VCaP (cell line): ENCODE results near the gene TMEM63C.

Experiments used
- H3K27ac ChIP-seq: fragments of 450-650 bp; 2 replicates; pipeline ENCODE4 v1.5.1; 2017
- TF ChIP-seq, protein P1 (sequence below): fragments of 450-650 bp; conservative IDR thresholded peaks from 2 replicates; pipeline ENCODE4 v1.5.1; 2017; ENCODE audit warnings: mild to moderate bottlenecking, moderate library complexity

TMEM63C gene

DNA sequence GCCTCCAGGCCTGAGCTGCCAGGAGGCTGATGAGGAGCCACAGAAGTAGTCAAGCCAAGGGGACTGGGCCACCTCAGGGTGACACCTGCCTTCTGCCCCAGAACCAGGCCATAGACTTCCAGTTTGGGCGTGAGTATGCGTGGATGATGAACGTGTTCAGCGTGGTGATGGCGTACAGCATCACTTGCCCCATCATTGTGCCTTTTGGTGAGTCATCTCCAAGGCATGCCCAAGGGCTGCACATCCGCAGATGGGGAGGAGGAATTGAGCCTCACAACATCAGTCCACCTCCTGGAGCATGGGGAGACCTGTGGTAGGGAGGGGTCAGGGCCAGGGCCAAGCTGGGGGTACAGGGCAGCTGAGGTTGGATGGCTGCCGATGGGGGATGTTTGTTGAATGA lies 67.1 kb downstream of the TMEM63C start:
- H3K27ac ChIP-seq: no peak overlapping the region
- TF ChIP-seq, protein P1, sequence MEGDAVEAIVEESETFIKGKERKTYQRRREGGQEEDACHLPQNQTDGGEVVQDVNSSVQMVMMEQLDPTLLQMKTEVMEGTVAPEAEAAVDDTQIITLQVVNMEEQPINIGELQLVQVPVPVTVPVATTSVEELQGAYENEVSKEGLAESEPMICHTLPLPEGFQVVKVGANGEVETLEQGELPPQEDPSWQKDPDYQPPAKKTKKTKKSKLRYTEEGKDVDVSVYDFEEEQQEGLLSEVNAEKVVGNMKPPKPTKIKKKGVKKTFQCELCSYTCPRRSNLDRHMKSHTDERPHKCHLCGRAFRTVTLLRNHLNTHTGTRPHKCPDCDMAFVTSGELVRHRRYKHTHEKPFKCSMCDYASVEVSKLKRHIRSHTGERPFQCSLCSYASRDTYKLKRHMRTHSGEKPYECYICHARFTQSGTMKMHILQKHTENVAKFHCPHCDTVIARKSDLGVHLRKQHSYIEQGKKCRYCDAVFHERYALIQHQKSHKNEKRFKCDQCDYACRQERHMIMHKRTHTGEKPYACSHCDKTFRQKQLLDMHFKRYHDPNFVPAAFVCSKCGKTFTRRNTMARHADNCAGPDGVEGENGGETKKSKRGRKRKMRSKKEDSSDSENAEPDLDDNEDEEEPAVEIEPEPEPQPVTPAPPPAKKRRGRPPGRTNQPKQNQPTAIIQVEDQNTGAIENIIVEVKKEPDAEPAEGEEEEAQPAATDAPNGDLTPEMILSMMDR: no peak

DNA sequence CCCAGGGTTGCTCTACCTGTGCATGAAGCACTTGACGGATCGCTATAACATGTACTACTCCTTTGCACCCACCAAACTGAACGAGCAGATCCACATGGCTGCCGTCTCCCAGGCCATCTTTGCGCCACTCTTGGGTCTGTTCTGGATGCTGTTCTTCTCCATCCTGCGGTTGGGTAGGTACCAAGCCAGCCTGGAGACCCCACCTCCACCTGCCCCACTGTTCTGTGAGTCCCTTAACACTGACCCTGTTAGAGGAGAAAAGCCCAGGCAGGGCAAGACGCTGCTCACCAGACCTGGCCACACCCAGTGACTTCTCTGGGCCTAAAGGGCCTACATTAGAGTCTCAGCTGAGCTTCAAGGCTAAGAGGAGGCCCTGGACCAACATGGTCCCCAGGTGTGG lies 67.7 kb downstream of the TMEM63C start:
- TF ChIP-seq, protein P1: no peak
- no peak overlapping the region for H3K27ac ChIP-seq

DNA sequence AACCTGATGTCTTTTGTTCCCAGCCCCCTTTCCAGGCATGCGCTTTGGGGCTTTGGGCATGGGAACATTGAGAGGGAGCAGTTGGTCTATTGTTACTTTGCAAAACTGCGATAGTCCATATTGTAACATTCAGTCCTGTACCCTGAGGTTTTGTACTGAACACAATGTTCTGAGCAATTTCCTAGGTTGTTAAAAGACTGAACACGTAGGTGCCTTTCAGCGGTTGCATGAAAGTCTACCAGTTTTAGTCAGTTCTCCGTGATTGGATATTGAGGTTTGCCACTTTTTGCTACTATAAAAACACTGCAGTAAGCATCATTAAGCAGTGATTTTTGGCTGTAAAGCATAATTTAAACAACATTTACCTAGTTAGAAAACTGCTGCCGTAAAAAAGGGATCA lies 69.3 kb downstream of the TMEM63C start:
- TF ChIP-seq, protein P1: no peak
- no peak overlapping the region for H3K27ac ChIP-seq

DNA sequence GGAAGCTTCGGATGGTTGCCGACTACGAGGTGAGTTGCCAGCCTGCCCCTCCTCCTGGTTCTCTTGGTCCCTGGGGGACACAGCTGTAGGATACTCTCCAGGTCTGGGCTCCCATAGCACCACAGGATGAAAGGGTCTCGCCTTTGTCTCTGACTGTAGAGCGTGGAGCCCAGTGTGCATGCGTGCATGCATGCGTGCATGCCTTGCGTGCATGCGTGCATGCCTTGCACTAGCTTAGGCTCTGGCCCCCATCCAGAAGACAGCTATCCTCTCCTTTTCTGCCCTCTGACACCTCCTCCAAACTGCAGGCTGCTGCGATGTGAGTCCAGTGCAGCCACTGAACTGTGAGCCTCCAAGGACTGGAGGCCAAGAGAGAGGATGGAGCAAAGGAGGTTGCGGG lies 70.3 kb downstream of the TMEM63C start:
- H3K27ac ChIP-seq: no peak overlapping the region
- TF ChIP-seq, protein P1: no peak

DNA sequence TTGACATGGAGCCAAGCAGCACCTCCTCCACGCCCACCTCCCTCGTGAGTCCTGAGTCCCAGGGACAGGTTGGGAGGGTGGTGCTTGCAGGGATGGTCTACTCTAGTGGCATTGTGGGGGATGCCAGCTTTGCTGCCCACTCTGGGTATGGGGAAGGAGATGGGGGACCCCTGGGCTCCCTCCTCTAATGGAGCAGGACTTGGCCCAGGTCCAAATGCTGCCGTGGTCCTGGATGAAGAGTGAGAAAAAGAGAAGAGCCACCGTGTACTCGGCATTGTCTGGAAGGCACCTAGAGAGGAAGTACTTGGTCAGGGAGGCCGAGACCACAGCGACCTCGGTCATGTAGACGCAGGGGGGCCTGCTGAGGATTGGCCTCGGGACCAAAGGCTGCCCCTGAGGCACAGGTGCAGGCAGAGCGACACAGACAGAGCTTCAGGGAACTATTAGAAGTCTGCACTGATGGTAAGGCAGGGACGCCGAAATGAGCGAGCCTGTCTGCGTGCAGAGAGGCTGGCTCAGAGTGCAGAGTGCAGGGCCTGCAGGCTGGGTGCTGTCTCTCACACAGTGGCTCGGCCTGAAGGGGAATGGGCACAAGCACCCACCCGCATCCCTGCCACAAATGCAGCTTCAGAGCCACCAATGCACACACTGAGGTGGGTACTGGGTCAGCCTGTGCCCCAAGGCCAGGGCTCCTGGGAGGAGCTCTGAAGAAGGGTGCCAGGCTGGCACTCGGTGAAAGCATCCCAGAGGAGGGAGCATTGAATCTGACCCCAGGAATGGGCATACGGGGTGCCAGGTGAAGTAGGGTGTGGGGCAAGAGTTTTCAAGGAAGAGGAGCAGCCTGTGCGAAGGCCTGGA lies 72.0 kb downstream of the TMEM63C start:
- TF ChIP-seq, protein P1: no peak

DNA sequence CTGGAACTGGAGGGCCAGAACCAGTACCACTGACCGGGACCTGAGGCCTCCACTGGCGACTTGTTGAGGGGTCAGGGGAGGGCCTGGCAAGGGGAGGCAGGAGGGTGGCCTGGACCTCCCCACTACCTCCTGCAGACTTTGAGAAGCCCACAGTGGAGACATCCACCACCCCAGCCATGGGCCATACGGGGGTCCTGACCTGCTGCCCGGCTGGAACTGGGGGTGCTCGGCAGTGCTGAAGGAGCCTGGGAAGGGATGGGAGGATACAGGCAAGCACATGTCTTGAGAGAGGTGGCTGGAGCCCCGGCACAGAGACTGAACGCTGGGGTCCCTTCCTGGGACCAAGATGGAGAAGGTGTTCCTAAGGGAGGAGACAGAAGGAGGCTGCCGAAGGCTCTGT lies 75.1 kb downstream of the TMEM63C start:
- TF ChIP-seq, protein P1: no peak
- H3K27ac ChIP-seq: no peak overlapping the region

More for the DNA sequence above, 72.0 kb downstream of the TMEM63C start:
- no peak overlapping the region for H3K27ac ChIP-seq

DNA sequence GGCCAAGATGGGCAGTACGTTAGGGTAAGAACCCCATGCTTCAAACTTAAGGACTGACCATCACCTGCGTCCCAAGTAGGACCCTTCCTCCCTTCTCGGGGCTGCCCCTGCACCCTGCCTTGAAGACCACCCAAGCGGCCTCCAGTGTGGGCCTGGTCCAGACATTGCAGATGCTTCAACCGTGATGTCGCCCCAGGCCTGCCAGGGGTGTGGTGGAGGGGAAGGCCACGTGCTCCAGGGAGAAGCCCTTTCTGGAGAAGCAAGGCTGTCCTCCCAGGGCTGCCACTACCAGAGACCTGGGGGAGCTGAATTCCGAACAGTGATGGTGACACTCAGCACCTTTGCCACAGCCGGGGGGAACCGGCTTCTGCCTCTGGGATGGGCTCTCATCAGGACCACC lies 76.1 kb downstream of the TMEM63C start:
- H3K27ac ChIP-seq: no peak overlapping the region
- TF ChIP-seq, protein P1: no peak
